ENCODE data around the gene GGA2.
"Not testable (repeated sequence)": the region's sequence is repeated elsewhere in the genome, so short reads cannot be mapped to it uniquely, and the experiment has no call there.

GGA2 gene

DNA sequence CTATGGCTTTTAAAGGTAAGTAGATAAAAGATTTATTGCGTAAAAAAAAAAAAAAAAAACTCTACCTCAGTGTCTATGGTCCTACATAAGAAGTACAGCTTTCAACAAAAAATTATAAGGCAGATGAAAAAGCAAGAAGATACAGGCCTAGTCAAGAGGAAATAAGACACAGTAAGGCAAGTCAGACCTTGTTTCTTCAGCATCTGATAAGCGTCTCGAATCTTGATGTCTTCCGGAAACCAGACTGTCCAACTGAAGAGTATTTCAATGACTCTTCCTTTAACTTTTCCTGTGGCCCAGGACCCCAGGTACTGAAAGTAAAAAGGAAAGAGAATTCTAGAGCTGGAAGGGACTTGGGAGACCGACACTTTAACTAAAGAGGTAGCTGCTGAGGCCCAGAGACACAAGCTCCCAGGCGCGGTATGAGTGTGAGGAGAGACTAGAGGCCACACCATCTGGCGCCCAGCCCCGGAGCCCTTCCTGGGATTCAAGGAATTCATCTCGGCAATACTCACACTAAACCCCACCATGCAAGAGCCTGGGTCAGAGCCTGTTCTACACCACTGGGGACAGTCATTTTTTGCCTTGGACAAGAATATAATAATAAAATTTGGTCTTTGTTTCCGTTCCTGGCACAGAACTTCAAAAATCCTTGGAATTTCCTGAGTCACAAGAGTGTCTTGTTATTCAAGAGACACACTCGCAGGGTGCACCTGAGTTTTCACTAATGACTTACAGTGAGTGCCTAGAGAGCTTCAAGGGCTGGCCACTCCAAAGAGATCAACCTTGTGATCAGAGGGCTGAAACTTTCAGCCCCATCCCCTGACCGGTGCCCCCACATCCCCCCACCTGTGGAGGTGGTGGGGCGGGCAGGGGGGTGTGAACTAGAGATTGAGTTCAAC is 18.6 kb downstream of the GGA2 start:
- no peak overlapping the region for H3K4me3 ChIP-seq (replicated peaks in 1 of 2; ENCODE audit: low read depth in 2 of 2, low read length in 2 of 2)
- DNase-seq (ENCODE audit: low read depth in 2 of 2), result peak; percentile 16 to 73
- TF ChIP-seq, protein P1, sequence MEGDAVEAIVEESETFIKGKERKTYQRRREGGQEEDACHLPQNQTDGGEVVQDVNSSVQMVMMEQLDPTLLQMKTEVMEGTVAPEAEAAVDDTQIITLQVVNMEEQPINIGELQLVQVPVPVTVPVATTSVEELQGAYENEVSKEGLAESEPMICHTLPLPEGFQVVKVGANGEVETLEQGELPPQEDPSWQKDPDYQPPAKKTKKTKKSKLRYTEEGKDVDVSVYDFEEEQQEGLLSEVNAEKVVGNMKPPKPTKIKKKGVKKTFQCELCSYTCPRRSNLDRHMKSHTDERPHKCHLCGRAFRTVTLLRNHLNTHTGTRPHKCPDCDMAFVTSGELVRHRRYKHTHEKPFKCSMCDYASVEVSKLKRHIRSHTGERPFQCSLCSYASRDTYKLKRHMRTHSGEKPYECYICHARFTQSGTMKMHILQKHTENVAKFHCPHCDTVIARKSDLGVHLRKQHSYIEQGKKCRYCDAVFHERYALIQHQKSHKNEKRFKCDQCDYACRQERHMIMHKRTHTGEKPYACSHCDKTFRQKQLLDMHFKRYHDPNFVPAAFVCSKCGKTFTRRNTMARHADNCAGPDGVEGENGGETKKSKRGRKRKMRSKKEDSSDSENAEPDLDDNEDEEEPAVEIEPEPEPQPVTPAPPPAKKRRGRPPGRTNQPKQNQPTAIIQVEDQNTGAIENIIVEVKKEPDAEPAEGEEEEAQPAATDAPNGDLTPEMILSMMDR (IDR thresholded peaks at IDR 0.05; ENCODE audit: low read depth, low read length), result no peak

DNA sequence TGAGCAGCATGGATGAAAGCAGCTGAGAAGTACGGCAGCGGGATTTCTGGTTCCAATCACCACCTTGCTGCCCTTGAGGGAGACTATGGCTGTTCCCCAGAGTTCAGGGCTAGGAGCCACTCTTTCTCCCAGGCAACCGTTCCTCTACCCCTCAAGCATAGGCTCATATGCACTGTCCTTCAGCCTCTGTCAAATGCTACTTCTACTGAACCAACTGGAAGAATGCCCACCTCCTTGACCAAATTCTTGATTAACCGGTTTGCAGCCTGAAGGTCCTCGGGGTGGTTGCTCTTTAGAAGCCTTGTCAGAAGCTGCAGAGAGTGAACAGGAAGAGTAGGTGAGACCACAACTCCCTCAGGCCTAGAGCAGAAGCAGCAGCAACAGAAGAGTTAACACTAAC is 23.8 kb downstream of the GGA2 start:
- TF ChIP-seq, protein P1 (IDR thresholded peaks at IDR 0.05; ENCODE audit: low read depth, low read length), result no peak

DNA sequence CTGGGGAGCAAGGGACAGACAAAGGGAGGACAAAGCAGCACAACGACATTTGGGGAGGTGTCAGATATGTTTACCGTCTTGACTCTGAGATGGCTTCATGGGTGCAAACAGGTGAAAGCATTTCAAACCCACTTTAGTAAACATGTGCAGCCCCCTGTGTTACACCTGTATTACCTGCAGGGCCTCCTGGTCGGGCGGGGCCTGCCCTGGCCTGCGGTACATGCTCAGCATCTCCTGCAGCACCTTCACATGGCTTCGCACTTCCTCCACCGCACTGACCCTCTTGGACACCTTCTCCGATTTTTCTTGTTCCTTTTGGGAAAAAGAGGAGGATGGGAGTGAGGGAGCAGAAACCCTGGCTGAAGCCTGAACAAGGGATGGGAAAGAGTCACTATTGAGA is 24.5 kb downstream of the GGA2 start:
- TF ChIP-seq, protein P1 (IDR thresholded peaks at IDR 0.05; ENCODE audit: low read depth, low read length), result no peak

More for the DNA sequence above, 23.8 kb downstream of the GGA2 start:
- H3K4me3 ChIP-seq (replicated peaks in 1 of 2; ENCODE audit: low read depth in 2 of 2, low read length in 2 of 2), result no peak overlapping the region
- DNase-seq (ENCODE audit: low read depth in 2 of 2), result no peak

DNA sequence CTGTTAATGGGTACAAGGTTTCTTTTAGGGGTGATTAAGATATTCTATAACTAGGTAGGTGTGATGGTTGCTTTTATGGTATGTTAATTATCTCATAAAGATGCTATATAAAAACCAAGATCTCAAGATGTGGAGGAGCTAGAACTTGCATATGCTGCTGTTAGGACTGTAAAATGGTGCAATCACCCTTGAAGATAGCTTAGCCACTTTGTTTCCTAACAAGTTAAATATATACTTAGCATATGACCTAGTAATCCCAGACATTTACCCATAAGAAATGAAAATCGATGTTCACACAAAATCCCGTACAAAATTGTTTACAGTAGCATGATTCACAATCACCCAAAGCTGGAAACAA is 25.1 kb downstream of the GGA2 start:
- no peak for DNase-seq (ENCODE audit: low read depth in 2 of 2)
- H3K4me3 ChIP-seq (replicated peaks in 1 of 2; ENCODE audit: low read depth in 2 of 2, low read length in 2 of 2), result no peak overlapping the region
- TF ChIP-seq, protein P1 (IDR thresholded peaks at IDR 0.05; ENCODE audit: low read depth, low read length), result no peak

More for the DNA sequence above, 24.5 kb downstream of the GGA2 start:
- DNase-seq (ENCODE audit: low read depth in 2 of 2), result no peak
- no peak overlapping the region for H3K4me3 ChIP-seq (replicated peaks in 1 of 2; ENCODE audit: low read depth in 2 of 2, low read length in 2 of 2)

DNA sequence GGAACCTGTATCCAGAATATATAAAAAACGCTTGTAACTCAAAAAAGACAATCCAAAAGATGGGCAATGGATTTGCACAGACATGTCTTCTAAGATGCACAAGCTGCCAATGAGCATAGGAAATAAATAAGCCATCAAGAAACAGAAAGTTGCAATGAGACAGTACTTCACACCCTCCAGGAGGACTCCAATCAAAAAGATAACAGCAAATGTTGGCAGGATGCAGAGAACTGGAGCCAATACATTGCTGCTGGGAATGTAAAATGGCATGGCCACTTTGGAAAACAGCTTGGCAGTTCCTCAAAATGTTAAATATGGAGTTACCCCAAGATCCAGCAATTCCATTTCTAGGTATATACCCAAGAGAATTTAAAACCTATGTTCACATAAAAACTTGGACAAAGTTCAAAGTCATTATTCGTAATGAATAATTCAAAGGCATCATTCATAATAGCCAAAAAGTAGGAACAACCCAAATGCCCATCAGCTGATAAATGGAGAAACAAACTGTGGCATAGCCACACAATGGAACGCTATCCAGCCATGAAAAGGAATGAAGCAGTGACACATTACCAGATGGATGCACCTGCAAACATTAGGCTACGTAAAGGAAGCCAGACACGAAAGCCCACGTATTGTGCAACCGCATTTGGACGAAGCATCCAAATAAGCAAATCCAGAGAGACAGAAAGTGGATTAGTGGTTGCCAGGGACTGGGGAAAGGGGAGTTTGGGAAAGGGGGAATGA is 25.6 kb downstream of the GGA2 start:
- DNase-seq (ENCODE audit: low read depth in 2 of 2), result no peak
- H3K4me3 ChIP-seq (replicated peaks in 1 of 2; ENCODE audit: low read depth in 2 of 2, low read length in 2 of 2), result no peak overlapping the region
- TF ChIP-seq, protein P1 (IDR thresholded peaks at IDR 0.05; ENCODE audit: low read depth, low read length), result no peak

DNA sequence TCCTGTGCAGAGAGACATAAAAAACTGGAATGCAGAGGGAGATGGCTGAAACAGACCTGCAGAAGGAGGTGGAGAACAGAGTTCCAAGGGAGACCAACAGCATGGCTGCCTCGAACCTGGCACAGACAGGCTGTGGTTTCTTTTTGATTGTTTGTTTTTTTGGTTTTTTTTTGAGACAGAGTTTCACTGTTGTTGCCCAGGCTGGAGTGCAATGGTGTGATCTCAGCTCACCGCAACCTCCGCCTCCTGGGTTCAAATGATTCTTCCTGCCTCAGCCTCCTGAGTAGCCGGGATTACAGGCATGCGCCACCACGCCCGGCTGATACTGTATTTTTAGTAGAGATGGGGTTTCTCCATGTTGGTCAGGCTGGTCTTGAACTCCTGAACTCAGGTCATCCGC is 26.8 kb downstream of the GGA2 start:
- not testable (repeated sequence) for DNase-seq (ENCODE audit: low read depth in 2 of 2)

DNA sequence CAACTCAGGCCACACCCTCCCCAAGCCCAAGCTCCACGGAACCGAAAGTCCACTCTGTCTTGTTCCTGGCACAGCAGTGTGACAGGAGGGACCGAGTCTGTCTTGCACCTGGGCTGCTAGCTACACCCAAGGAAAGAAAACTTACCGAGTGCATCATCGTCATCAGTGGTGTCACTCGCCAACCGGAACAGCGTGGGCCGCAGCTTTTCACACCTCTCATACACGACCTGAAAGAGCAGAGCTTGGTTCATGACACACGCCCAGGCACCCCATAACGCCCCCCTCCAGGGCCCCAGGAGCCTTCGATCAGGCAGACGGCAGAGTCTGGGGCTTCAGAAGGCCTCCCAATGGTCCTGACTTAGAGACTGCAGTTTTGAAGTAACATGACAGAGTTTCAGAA is 27.5 kb downstream of the GGA2 start:
- TF ChIP-seq, protein P1 (IDR thresholded peaks at IDR 0.05; ENCODE audit: low read depth, low read length), result no peak
- DNase-seq (ENCODE audit: low read depth in 2 of 2), result no peak
- no peak overlapping the region for H3K4me3 ChIP-seq (replicated peaks in 1 of 2; ENCODE audit: low read depth in 2 of 2, low read length in 2 of 2)

More for the DNA sequence above, 26.8 kb downstream of the GGA2 start:
- not testable (repeated sequence) for H3K4me3 ChIP-seq (replicated peaks in 1 of 2; ENCODE audit: low read depth in 2 of 2, low read length in 2 of 2)
